HG03025 (cell line): Measurements from ENCODE around the gene NTRK3.

Source experiments
- ATAC-seq: cut with Tn5 transposase; IDR thresholded peaks from one replicate; pipeline ENCODE4 v1.9.1; 2021; ENCODE audit warnings: mild to moderate bottlenecking, moderate library complexity; ENCODE audit not compliant: unreplicated experiment, low FRiP score

NTRK3 gene

GRCh38 chr15:88232771-88233201 lies 23.8 kb downstream of the NTRK3 start:
- ATAC-seq, result no peak

GRCh38 chr15:88231909-88232644 lies 24.5 kb downstream of the NTRK3 start:
- ATAC-seq, result no peak

- no peak for ATAC-seq
These were observed 25.7 kb downstream of the NTRK3 start for GRCh38 chr15:88230823-88231222.

- no peak for ATAC-seq
These were observed 31.1 kb downstream of the NTRK3 start for GRCh38 chr15:88225461-88225860.

GRCh38 chr15:88223084-88223483 lies 33.5 kb downstream of the NTRK3 start:
- ATAC-seq, result no peak

GRCh38 chr15:88221836-88222235 lies 34.7 kb downstream of the NTRK3 start:
- ATAC-seq, result no peak

GRCh38 chr15:88220443-88221335 lies 35.9 kb downstream of the NTRK3 start:
- ATAC-seq, result no peak

GRCh38 chr15:88219623-88220022 lies 36.9 kb downstream of the NTRK3 start:
- no peak for ATAC-seq

- ATAC-seq, result no peak
These were observed 37.9 kb downstream of the NTRK3 start for GRCh38 chr15:88218557-88219221.

- ATAC-seq, result no peak
These were observed 41.4 kb downstream of the NTRK3 start for GRCh38 chr15:88215066-88215648.

GRCh38 chr15:88209111-88209510 lies 47.4 kb downstream of the NTRK3 start:
- ATAC-seq, result no peak

- ATAC-seq, result no peak
These were observed 48.1 kb downstream of the NTRK3 start for GRCh38 chr15:88208396-88208795.

GRCh38 chr15:88207565-88207964 lies 49.0 kb downstream of the NTRK3 start:
- ATAC-seq, result no peak

GRCh38 chr15:88204584-88204983 lies 52.0 kb downstream of the NTRK3 start:
- ATAC-seq, result no peak

- ATAC-seq, result no peak
These were observed 54.3 kb downstream of the NTRK3 start for GRCh38 chr15:88202231-88202630.

- ATAC-seq, result no peak
These were observed 55.3 kb downstream of the NTRK3 start for GRCh38 chr15:88201207-88201606.

- no peak for ATAC-seq
These were observed 59.6 kb downstream of the NTRK3 start for GRCh38 chr15:88196961-88197360.

- no peak for ATAC-seq
These were observed 62.4 kb downstream of the NTRK3 start for GRCh38 chr15:88194162-88194561.

GRCh38 chr15:88193415-88193814 lies 63.1 kb downstream of the NTRK3 start:
- no peak for ATAC-seq

GRCh38 chr15:88191812-88192165 lies 64.8 kb downstream of the NTRK3 start:
- ATAC-seq, result no peak

GRCh38 chr15:88190232-88190631 lies 66.3 kb downstream of the NTRK3 start:
- no peak for ATAC-seq
